Mammary microvascular endothelial cell (primary cell): ENCODE results near the gene GPR62. TPM values are rescaled to one million over a fixed set of nuclear protein-coding genes. Genes with fewer than 3 reads are reported as not detected.

Experiments used
- total RNA-seq: library from RNA; depleted of rRNA; stranded (reverse); fragments of >200 nt; gene quantifications from 2 replicates; pipeline ENCODE4 v1.2.3, GENCODE V29; 2015

Gene GPR62
- total RNA-seq: 0.20 TPM in 1 of 2 replicates, not detected in the other

GRCh38 chr3:51955175-51955892, at the start of gene GPR62:
Gene GPR62 (plus strand): TSS chr3:51955381. CDS start chr3:51955653, 272 bp downstream.

GRCh38 chr3:51941798-51942602, 13.2 kb upstream of the GPR62 start, which contains the start of the genes PARP3 and RRP9:
Gene PARP3 (plus strand): TSS chr3:51942363. CDS start chr3:51943356, 993 bp downstream.
Gene RRP9 (minus strand): TSS chr3:51941904. CDS start chr3:51941867, 37 bp downstream.

GRCh38 chr3:51967384-51968169, 12.4 kb downstream of the GPR62 start, which contains the start of gene PCBP4:
Gene PCBP4 (minus strand): TSS chr3:51967454. CDS start chr3:51961240, 6,214 bp downstream.

GRCh38 chr3:51974963-51975851, 20.0 kb downstream of the GPR62 start, which contains the start of gene ABHD14A:
Gene ABHD14A (plus strand): TSS chr3:51975064. CDS start chr3:51975136, 72 bp downstream.

GRCh38 chr3:51982838-51983577, 27.8 kb downstream of the GPR62 start, which contains the start of gene ACY1:
Gene ACY1 (plus strand): TSS chr3:51983535. CDS start chr3:51984065, 530 bp downstream.

GRCh38 chr3:51995346-51996163, 40.4 kb downstream of the GPR62 start, which contains the start of gene RPL29:
Gene RPL29 (minus strand): TSS chr3:51995895. CDS start chr3:51995461, 434 bp downstream.

Other genes with a start within 250 kb of the GPR62 start
- gene GRM2, start 248.3 kb upstream of the GPR62 start, total RNA-seq: not detected in 2 replicates
- gene IQCF6, start 176.1 kb upstream of the GPR62 start, total RNA-seq: not detected in 2 replicates
- gene IQCF2, start 93.8 kb upstream of the GPR62 start, total RNA-seq: not detected in 2 replicates
- not detected in 2 replicates for gene IQCF5, start 79.8 kb upstream of the GPR62 start, total RNA-seq
- gene IQCF1, start 52.0 kb upstream of the GPR62 start, total RNA-seq: not detected in 2 replicates
- 36.6 and 38.9 TPM in 2 replicates for gene RRP9, start 13.5 kb upstream of the GPR62 start, total RNA-seq
- gene PARP3, start 13.0 kb upstream of the GPR62 start, total RNA-seq: 15.4 and 31.0 TPM in 2 replicates
- gene PCBP4, start 12.1 kb downstream of the GPR62 start, total RNA-seq: 56.2 and 80.7 TPM in 2 replicates
- gene ABHD14B, start 18.7 kb downstream of the GPR62 start, total RNA-seq: 35.8 and 41.0 TPM in 2 replicates
- 10.8 and 17.0 TPM in 2 replicates for gene ABHD14A, start 19.7 kb downstream of the GPR62 start, total RNA-seq
- 24.9 and 27.4 TPM in 2 replicates for gene ACY1, start 28.2 kb downstream of the GPR62 start, total RNA-seq
- 1,551 and 1,914 TPM in 2 replicates for gene RPL29, start 40.5 kb downstream of the GPR62 start, total RNA-seq
- gene DUSP7, start 101.2 kb downstream of the GPR62 start, total RNA-seq: 19.6 and 30.7 TPM in 2 replicates
- 14.8 and 19.7 TPM in 2 replicates for gene POC1A, start 199.0 kb downstream of the GPR62 start, total RNA-seq
- gene ALAS1, start 242.8 kb downstream of the GPR62 start, total RNA-seq: 61.3 and 61.8 TPM in 2 replicates